HepG2 (cell line): ENCODE data around the gene RAD17. TPM values are rescaled to one million over a fixed set of nuclear protein-coding genes. Genes with fewer than 3 reads are reported as not detected.

Source experiments
- AHR ChIP-seq: IDR thresholded peaks from 2 replicates; pipeline ENCODE4 v1.6.1; 2018; ENCODE audit warnings: missing genetic modification reagents, missing compliant biosample characterization
- AKNA ChIP-seq: sonication (generic); formaldehyde crosslinking; IDR thresholded peaks from 2 replicates; pipeline ENCODE4 v1.4.0; 2020; ENCODE audit warnings: missing genetic modification reagents, borderline replicate concordance
- CBX5 ChIP-seq: sonication (generic); formaldehyde crosslinking; IDR thresholded peaks from 2 replicates; pipeline ENCODE4 v1.4.0; 2020; ENCODE audit warnings: missing genetic modification reagents, borderline replicate concordance
- CCAR2 ChIP-seq: fragments of 200-400 bp; formaldehyde crosslinking; optimal IDR thresholded peaks from 2 replicates; pipeline ENCODE3; 2018; ENCODE audit warnings: low read depth, mild to moderate bottlenecking, low read length, moderate library complexity
- CREM ChIP-seq, 2 experiments: sonication (generic) in 1 of 2; formaldehyde crosslinking in 1 of 2; IDR thresholded peaks; 2 replicates each; pipeline versions ENCODE4 v1.4.0 to v1.6.1; 2016 to 2020; ENCODE audit warnings: antibody characterized with exemption in 1 of 2, mild to moderate bottlenecking in 1 of 2, missing genetic modification reagents in 1 of 2
- CSRNP2 ChIP-seq: sonication (generic); formaldehyde crosslinking; conservative IDR thresholded peaks from 2 replicates; pipeline ENCODE4 v1.8.0; 2022; ENCODE audit warnings: low read depth, missing genetic modification reagents
- EHMT2 ChIP-seq: fragments of 200-600 bp; sonication (generic); IDR thresholded peaks from 2 replicates; pipeline ENCODE4 v1.7.0; 2017; ENCODE audit warnings: antibody characterized with exemption, low read depth, low read length, borderline replicate concordance
- FOXC1 ChIP-seq: sonication (generic); formaldehyde crosslinking; IDR thresholded peaks from 2 replicates; pipeline ENCODE4 v1.8.0; 2022; ENCODE audit warnings: mild to moderate bottlenecking, missing genetic modification reagents, borderline replicate concordance
- HNF1A ChIP-seq, 2 experiments: sonication (generic) in 1 of 2; formaldehyde crosslinking in 1 of 2; IDR thresholded peaks; 2 replicates each; pipeline versions ENCODE4 v1.4.0 to v1.6.1; 2016 to 2020; ENCODE audit warnings: borderline replicate concordance in 1 of 2, low read depth in 1 of 2, mild to moderate bottlenecking in 1 of 2, missing genetic modification reagents in 1 of 2
- MYNN ChIP-seq: sonication (generic); formaldehyde crosslinking; IDR thresholded peaks from 2 replicates; pipeline ENCODE4 v1.4.0; 2020; ENCODE audit warnings: mild to moderate bottlenecking, low read depth, missing genetic modification reagents
- SMAD9 ChIP-seq: sonication (generic); formaldehyde crosslinking; IDR thresholded peaks from 2 replicates; pipeline ENCODE4 v1.5.1; 2020; ENCODE audit warnings: mild to moderate bottlenecking, missing genetic modification reagents
- SP1 ChIP-seq, 2 experiments: fragments of 450-650 bp in 1 of 2; sonication (generic) in 1 of 2; formaldehyde crosslinking in 1 of 2; IDR thresholded peaks; 2 replicates each; pipeline versions ENCODE4 v1.4.0 to v1.6.1; 2016 to 2020; ENCODE audit warnings: missing genetic modification reagents in 1 of 2
- ZNF12 ChIP-seq: sonication (generic); formaldehyde crosslinking; IDR thresholded peaks from 2 replicates; pipeline ENCODE4 v1.5.0; 2020; ENCODE audit warnings: missing genetic modification reagents
- ZNF441 ChIP-seq: sonication (generic); formaldehyde crosslinking; IDR thresholded peaks from 2 replicates; pipeline ENCODE4 v1.7.0; 2021; ENCODE audit warnings: missing genetic modification reagents, borderline replicate concordance
- ZNF616 ChIP-seq: sonication (generic); formaldehyde crosslinking; IDR thresholded peaks from 2 replicates; pipeline ENCODE4 v1.5.0; 2020; ENCODE audit warnings: low read depth, mild to moderate bottlenecking, missing genetic modification reagents
- polyA plus RNA-seq, 8 experiments: library from polyadenylated mRNA; depleted of rRNA in 3 of 8; stranded (reverse) in 7 of 8; unstranded in 1 of 8; fragments of >200 nt; fragmentation: Illumina TruSeq in 4 of 8; extraction: Trizol in 4 of 8; gene quantifications; 2 replicates each; pipeline versions ENCODE4 v1.2.1 to v1.2.3, GENCODE V29; 2011 to 2016; ENCODE audit warnings: low read depth in 4 of 8, missing spikeins in 1 of 8, mixed read lengths in 1 of 8; ENCODE audit not compliant: insufficient read depth in 1 of 8
- total RNA-seq, 5 experiments: library from RNA; depleted of rRNA; stranded (reverse); fragments of >200 nt; fragmentation: Illumina TruSeq; extraction: Trizol; gene quantifications; 2 replicates each; pipeline ENCODE4 v1.2.3, GENCODE V29; 2016; ENCODE audit warnings: low read depth in 1 of 5

The RAD17 gene
- total and polyA plus RNA-seq, 2 of the 13 experiments (the other 11 are each of a cell fraction or from before 2014, with no cell fraction given) = 24.0 to 25.9 TPM

GRCh38 chr5:69369340-69370121 lies at the start of gene RAD17, which contains the start of the genes AK6 and TAF9 (continued):
- TF ChIP-seq HNF1A (IDR thresholded peaks at IDR 0.05; ENCODE audit: low read depth) (no peak), HNF1A (CRISPR knock-in tag; IDR thresholded peaks at IDR 0.05; ENCODE audit: borderline replicate concordance) (peak; percentile 73; the same call in 1 of the 2 replicates), AHR (CRISPR knock-in tag) (no peak; the same call in 1 of the 2 replicates), FOXC1 (CRISPR knock-in tag) (peak; percentile 76; the same call in 1 of the 2 replicates), CCAR2 (no peak), AKNA (CRISPR knock-in tag) (no peak), ZNF441 (CRISPR knock-in tag) (no peak), ZNF616 (CRISPR knock-in tag) (peak; percentile 48; the same call in 1 of the 2 replicates), SP1 (IDR thresholded peaks at IDR 0.05) (no peak), SP1 (CRISPR knock-in tag; IDR thresholded peaks at IDR 0.05) (peak; percentile 60; the same call in 1 of the 2 replicates), EHMT2 (no peak), CREM (IDR thresholded peaks at IDR 0.05) (peak; percentile 59; the same call in 1 of the 2 replicates), CREM (CRISPR knock-in tag; IDR thresholded peaks at IDR 0.05) (no peak), ZNF12 (CRISPR knock-in tag) (peak; percentile 48; the same call in 1 of the 2 replicates), MYNN (no peak), SMAD9 (CRISPR knock-in tag) (no peak), CSRNP2 (no peak), CBX5 (CRISPR knock-in tag) (no peak)
